ENCODE results near the gene RELL1. TPM values are rescaled to one million over a fixed set of nuclear protein-coding genes. Genes with fewer than 3 reads are reported as not detected.

Gene RELL1
- total and polyA plus RNA-seq, 10 of the 15 experiments (the other 5 are each of a cell fraction or from before 2014, with no cell fraction given): 0.20 to 10.9 (median 3.9) TPM

DNA sequence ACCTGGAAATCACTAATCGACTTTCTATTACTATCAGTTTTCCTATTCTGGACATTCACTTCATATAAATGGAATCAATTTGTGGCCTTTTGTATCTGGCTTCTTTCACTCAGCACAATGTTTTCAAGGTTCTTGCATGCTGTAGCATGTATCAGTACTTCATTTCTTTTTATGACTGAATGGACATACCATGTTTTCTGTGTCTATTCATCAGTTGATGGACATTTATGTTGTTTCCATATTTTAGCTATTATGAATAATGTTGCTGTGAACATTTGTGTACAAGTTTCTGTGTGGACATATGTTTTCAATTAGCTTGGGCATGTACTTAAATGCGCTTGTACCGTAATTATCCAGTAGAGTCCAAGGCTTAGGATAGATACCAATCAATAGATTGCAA is 19.9 kb upstream of the RELL1 start (continued):
- TF ChIP-seq, protein P1, sequence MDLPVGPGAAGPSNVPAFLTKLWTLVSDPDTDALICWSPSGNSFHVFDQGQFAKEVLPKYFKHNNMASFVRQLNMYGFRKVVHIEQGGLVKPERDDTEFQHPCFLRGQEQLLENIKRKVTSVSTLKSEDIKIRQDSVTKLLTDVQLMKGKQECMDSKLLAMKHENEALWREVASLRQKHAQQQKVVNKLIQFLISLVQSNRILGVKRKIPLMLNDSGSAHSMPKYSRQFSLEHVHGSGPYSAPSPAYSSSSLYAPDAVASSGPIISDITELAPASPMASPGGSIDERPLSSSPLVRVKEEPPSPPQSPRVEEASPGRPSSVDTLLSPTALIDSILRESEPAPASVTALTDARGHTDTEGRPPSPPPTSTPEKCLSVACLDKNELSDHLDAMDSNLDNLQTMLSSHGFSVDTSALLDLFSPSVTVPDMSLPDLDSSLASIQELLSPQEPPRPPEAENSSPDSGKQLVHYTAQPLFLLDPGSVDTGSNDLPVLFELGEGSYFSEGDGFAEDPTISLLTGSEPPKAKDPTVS (IDR thresholded peaks at IDR 0.05; ENCODE audit: low read depth, low read length): no peak

DNA sequence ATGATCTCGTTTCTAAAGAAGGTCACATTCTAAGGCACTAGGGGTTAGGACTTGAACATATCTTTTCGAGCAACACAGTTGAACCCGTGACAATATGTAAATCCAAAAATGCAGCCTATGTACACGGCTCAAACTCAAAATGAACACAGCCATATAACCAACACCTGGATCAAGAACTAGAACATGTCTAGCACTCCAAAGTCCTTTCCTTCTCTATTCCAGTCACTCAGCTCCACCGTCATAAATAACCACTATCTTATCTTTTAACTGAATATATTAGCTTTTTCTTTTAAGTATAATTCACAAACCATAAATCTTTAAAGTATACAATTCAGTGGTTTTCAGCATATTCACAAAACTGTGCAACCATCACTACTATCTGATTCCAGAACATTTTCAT is 19.4 kb upstream of the RELL1 start:
- CTCF ChIA-PET: interaction anchor here (1.6 kb wide), 1 partner anchor 103 kb away, joined by 3 read pairs; no protein-coding TSS in a partner anchor

More for the DNA sequence above, 19.4 kb upstream of the RELL1 start:
- H3K79me2 ChIP-seq (ENCODE audit: control insufficient read depth, insufficient read depth, low read length): no peaks in the 10 kb centered on the region
- in situ Hi-C loops (cut with MboI): no loop called here
- no TSS peak for BruUV-seq (replicated peaks)
- no peaks in the 10 kb centered on the region for H3K36me3 ChIP-seq (ENCODE audit: control insufficient read depth in 2 of 2, insufficient read depth in 2 of 2, low read length in 1 of 2)
- H2AFZ ChIP-seq (ENCODE audit: control insufficient read depth, low read depth, low read length): no peak overlapping the region
- RAD21 ChIA-PET (ENCODE audit: unreplicated experiment): no interaction called here
- no peaks in the 10 kb centered on the region for H3K9me3 ChIP-seq (replicated peaks; ENCODE audit: control insufficient read depth, insufficient read depth, low read length)
- no peak for TF ChIP-seq SIX5 (IDR thresholded peaks at IDR 0.05; ENCODE audit: low read depth, low read length, severe bottlenecking)
- no peak for TF ChIP-seq BCL11A (IDR thresholded peaks at IDR 0.05; ENCODE audit: low read depth, low read length)
- no peak for TF ChIP-seq PAX8 (IDR thresholded peaks at IDR 0.05)
- no peak for TF ChIP-seq DPF2 (IDR thresholded peaks at IDR 0.05)
- TF ChIP-seq, protein P2, sequence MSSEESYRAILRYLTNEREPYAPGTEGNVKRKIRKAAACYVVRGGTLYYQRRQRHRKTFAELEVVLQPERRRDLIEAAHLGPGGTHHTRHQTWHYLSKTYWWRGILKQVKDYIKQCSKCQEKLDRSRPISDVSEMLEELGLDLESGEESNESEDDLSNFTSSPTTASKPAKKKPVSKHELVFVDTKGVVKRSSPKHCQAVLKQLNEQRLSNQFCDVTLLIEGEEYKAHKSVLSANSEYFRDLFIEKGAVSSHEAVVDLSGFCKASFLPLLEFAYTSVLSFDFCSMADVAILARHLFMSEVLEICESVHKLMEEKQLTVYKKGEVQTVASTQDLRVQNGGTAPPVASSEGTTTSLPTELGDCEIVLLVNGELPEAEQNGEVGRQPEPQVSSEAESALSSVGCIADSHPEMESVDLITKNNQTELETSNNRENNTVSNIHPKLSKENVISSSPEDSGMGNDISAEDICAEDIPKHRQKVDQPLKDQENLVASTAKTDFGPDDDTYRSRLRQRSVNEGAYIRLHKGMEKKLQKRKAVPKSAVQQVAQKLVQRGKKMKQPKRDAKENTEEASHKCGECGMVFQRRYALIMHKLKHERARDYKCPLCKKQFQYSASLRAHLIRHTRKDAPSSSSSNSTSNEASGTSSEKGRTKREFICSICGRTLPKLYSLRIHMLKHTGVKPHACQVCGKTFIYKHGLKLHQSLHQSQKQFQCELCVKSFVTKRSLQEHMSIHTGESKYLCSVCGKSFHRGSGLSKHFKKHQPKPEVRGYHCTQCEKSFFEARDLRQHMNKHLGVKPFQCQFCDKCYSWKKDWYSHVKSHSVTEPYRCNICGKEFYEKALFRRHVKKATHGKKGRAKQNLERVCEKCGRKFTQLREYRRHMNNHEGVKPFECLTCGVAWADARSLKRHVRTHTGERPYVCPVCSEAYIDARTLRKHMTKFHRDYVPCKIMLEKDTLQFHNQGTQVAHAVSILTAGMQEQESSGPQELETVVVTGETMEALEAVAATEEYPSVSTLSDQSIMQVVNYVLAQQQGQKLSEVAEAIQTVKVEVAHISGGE (CRISPR knock-in tag; IDR thresholded peaks at IDR 0.05): no peak
- no peak for TF ChIP-seq ZNF274 (IDR thresholded peaks at IDR 0.05; ENCODE audit: insufficient read depth, insufficient read length)
- no peak for TF ChIP-seq ESRRA (IDR thresholded peaks at IDR 0.05; ENCODE audit: low read length)
- no peak for TF ChIP-seq CREB1 (IDR thresholded peaks at IDR 0.05; ENCODE audit: low read depth)
- no peak overlapping the region for H3K27ac ChIP-seq (ENCODE audit: control insufficient read depth, insufficient read depth)
- H3K27me3 ChIP-seq (replicated peaks in 1 of 2; ENCODE audit: control insufficient read depth in 2 of 2, insufficient read depth in 2 of 2, low read length in 1 of 2): no peaks in the 10 kb centered on the region; a peak in 1 of 4 replicates
- POLR2A ChIA-PET: no interaction called here
- no peak overlapping the region for H3K4me2 ChIP-seq (ENCODE audit: control insufficient read depth, insufficient read depth)
- H3K4me3 ChIP-seq: no peak overlapping the region
- intact Hi-C loops (cut with micrococcal nuclease; ENCODE audit: unreplicated experiment): no loop called here
- ATAC-seq (no peak), FAIRE-seq (no peak), DNase-seq (ENCODE audit: low read depth, low spot score) (no peak)
- H3K4me1 ChIP-seq (ENCODE audit: control insufficient read depth, insufficient read depth, low read length): no peaks in the 10 kb centered on the region
- SMC1A ChIA-PET (ENCODE audit: uncharacterized antibody, unreplicated experiment): interaction anchor here (1.1 kb wide), 1 partner anchor 12 kb away, joined by 3 read pairs; no protein-coding TSS in a partner anchor
- 65% methylated on average over 5 of the region's 5 CpGs for WGBS (ENCODE audit: insufficient coverage, insufficient replicate concordance, low lambda C conversion rate, missing lambda C conversion rate)
- no peaks in the 10 kb centered on the region for H4K20me1 ChIP-seq (ENCODE audit: control insufficient read depth, insufficient read depth)
- no peak overlapping the region for H3K9ac ChIP-seq (ENCODE audit: control insufficient read depth, insufficient read depth, low read length)
